ENCODE results near the gene HIPK2.

Gene HIPK2

GRCh38 chr7:139737221-139738100 is 40.3 kb downstream of the HIPK2 start:
- TF ChIP-seq OSR1 (CRISPR knock-in tag; IDR thresholded peaks at IDR 0.05) = no peak
- no peak for TF ChIP-seq ZFP30 (CRISPR knock-in tag; IDR thresholded peaks at IDR 0.05)
- no peak for ATAC-seq

DNA sequence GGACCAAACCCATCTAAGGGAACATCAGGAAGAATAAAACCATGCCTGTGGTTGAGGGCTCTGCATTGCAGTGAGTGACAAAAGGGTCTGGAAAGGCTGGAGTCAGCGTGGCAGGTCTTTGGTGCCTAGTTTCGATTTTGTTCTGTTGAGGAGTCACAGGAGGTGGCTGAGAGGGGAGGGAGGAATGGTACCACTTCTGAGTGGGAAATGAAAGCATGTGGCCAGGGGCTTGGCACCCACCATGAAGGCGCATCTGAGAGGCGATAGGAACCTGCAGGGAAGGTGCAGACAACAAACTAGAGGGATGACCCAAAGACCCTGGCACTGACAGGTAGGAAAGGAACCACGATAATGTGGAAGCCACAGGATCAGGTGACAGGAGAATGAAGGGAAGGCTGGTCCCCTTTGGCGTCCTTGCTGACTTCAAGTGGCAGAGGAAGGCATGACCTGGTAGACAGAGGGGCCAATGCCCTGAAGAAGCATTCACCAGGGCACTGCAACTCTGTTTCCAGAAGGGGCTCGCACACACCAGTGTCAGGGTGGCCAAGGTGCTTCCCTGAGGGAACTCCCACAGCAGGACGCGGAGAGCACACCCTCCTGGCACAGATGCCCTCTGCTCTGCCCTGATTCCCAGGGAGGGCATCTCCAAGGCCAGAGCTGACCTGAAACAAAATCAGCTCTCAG is 41.7 kb downstream of the HIPK2 start:
- no peak for ATAC-seq
- TF ChIP-seq ZFP3 (CRISPR knock-in tag; IDR thresholded peaks at IDR 0.05) (no peak), OSR1 (CRISPR knock-in tag; IDR thresholded peaks at IDR 0.05) (no peak), GLIS3 (CRISPR knock-in tag; IDR thresholded peaks at IDR 0.05) (no peak)
- TF ChIP-seq, protein P1, sequence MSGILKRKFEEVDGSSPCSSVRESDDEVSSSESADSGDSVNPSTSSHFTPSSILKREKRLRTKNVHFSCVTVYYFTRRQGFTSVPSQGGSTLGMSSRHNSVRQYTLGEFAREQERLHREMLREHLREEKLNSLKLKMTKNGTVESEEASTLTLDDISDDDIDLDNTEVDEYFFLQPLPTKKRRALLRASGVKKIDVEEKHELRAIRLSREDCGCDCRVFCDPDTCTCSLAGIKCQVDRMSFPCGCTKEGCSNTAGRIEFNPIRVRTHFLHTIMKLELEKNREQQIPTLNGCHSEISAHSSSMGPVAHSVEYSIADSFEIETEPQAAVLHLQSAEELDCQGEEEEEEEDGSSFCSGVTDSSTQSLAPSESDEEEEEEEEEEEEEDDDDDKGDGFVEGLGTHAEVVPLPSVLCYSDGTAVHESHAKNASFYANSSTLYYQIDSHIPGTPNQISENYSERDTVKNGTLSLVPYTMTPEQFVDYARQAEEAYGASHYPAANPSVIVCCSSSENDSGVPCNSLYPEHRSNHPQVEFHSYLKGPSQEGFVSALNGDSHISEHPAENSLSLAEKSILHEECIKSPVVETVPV (CRISPR knock-in tag; IDR thresholded peaks at IDR 0.05) = no peak

DNA sequence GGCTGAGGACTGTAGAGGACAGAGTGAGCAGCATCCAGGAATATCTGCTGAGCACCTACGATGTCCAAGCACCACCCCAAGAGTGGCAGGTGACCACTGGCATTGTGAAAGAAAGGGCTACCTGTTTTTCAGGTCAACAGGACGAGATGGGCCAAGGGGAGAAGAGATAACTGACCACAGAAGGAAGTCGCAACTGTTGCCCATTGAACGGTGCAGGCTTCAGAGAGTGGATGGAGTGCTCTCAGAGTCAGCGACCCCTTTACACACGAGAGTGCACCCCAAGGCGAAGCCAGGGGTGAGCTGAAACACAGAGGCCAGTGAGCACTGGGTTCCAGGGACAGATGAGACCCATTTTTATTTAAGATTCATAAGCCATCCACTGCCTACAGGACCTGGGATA is 42.3 kb downstream of the HIPK2 start:
- TF ChIP-seq BACH2 (CRISPR knock-in tag; IDR thresholded peaks at IDR 0.05; ENCODE audit: borderline replicate concordance) (no peak), ESRRG (CRISPR knock-in tag; IDR thresholded peaks at IDR 0.05) (no peak), RARB (CRISPR knock-in tag; IDR thresholded peaks at IDR 0.05) (no peak), CREB5 (CRISPR knock-in tag; IDR thresholded peaks at IDR 0.05; ENCODE audit: low read depth) (no peak), CSDC2 (CRISPR knock-in tag; IDR thresholded peaks at IDR 0.05) (no peak), ARNTL (CRISPR knock-in tag; IDR thresholded peaks at IDR 0.05; ENCODE audit: borderline replicate concordance, low read depth) (no peak), ZNF70 (CRISPR knock-in tag; IDR thresholded peaks at IDR 0.05) (no peak), TOX (CRISPR knock-in tag; IDR thresholded peaks at IDR 0.05; ENCODE audit: borderline replicate concordance) (no peak), ZFP3 (CRISPR knock-in tag; IDR thresholded peaks at IDR 0.05) (no peak), TSHZ2 (CRISPR knock-in tag; IDR thresholded peaks at IDR 0.05) (no peak), PATZ1 (CRISPR knock-in tag; IDR thresholded peaks at IDR 0.05; ENCODE audit: borderline replicate concordance) (no peak), PPARA (CRISPR knock-in tag; IDR thresholded peaks at IDR 0.05; ENCODE audit: borderline replicate concordance) (no peak), ISL1 (CRISPR knock-in tag; IDR thresholded peaks at IDR 0.05) (no peak), ZNF565 (CRISPR knock-in tag; conservative IDR thresholded peaks at IDR 0.05; ENCODE audit: low read depth) (no peak), ZNF8 (CRISPR knock-in tag; IDR thresholded peaks at IDR 0.05) (no peak), TCF4 (CRISPR knock-in tag; IDR thresholded peaks at IDR 0.05; ENCODE audit: borderline replicate concordance) (no peak)
- TF ChIP-seq, protein P2, sequence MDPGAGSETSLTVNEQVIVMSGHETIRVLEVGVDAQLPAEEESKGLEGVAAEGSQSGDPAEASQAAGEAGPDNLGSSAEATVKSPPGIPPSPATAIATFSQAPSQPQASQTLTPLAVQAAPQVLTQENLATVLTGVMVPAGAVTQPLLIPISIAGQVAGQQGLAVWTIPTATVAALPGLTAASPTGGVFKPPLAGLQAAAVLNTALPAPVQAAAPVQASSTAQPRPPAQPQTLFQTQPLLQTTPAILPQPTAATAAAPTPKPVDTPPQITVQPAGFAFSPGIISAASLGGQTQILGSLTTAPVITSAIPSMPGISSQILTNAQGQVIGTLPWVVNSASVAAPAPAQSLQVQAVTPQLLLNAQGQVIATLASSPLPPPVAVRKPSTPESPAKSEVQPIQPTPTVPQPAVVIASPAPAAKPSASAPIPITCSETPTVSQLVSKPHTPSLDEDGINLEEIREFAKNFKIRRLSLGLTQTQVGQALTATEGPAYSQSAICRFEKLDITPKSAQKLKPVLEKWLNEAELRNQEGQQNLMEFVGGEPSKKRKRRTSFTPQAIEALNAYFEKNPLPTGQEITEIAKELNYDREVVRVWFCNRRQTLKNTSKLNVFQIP (CRISPR knock-in tag; IDR thresholded peaks at IDR 0.05; ENCODE audit: borderline replicate concordance, low read depth) = no peak
- ATAC-seq = no peak
